HCT116 (cell line): ENCODE measurements around the gene BCAN. TPM values are rescaled to one million over a fixed set of nuclear protein-coding genes. Genes with fewer than 3 reads are reported as not detected.

Experiments
- ATAC-seq: fragments of 200-7000 bp; cut with Tn5 transposase; 2 replicates; pipeline ENCODE4 v1.9.1; 2020; ENCODE audit warnings: mild to moderate bottlenecking, moderate library complexity
- BruUV-seq: library from RNA; stranded (reverse); fragments of 400-500 nt; replicated peaks from 2 replicates; lab custom pipeline; 2021; lab: Mats Ljungman, UMichigan
- CTCF ChIA-PET: fragments of 300-600 bp; sonication (Branson Sonifier 250); formaldehyde crosslinking; loops from one replicate; lab custom pipeline; 2021; ENCODE audit warnings: antibody characterized with exemption; lab: Charles Lee
- POLR2A ChIA-PET: fragments of 300-600, 350-600 bp; sonication (Branson Sonifier 250); formaldehyde crosslinking; loops from one replicate; lab custom pipeline; 2021; ENCODE audit warnings: antibody characterized with exemption; lab: Charles Lee
- RAD21 ChIA-PET, 2 experiments: fragments of 300-600 bp; sonication (Branson Sonifier 250); formaldehyde crosslinking; loops; one replicate each; lab custom pipeline; 2023; ENCODE audit warnings: low total read pairs in 2 of 2; ENCODE audit not compliant: uncharacterized antibody in 2 of 2, unreplicated experiment in 2 of 2, low non-redundant PET in 1 of 2; lab: Charles Lee
- DNase-seq: peaks from one replicate; pipeline ENCODE4 v3.0.0-alpha.2; 2010; ENCODE audit warnings: low read depth, low spot score
- H2AFZ ChIP-seq: fragments of 200-600 bp; shearing (Covaris generic), sonication (generic); 2 replicates; pipeline ENCODE4 v1.6.1; 2017; ENCODE audit warnings: low read depth, mixed run types, mixed read lengths, antibody characterized with exemption, low read length; ENCODE audit not compliant: poor library complexity, severe bottlenecking
- H3K27ac ChIP-seq: 2 replicates; pipeline ENCODE4 v1.5.1; 2012; ENCODE audit warnings: low read depth, low read length
- H3K27me3 ChIP-seq: fragments of 200-600 bp; sonication (generic); 2 replicates; pipeline ENCODE4 v1.6.1; 2016; ENCODE audit warnings: mixed run types, low read length, mixed read lengths; ENCODE audit not compliant: insufficient read depth
- H3K36me3 ChIP-seq, 2 experiments: fragments of 200-500 bp in 1 of 2; fragments of 200-600 bp in 1 of 2; sonication (Bioruptor generic) in 1 of 2; sonication (generic) in 1 of 2; 2 replicates each; pipeline versions ENCODE4 v1.5.1 to v1.6.1; 2014 to 2016; ENCODE audit warnings: low read length in 2 of 2, inconsistent platforms in 1 of 2, mixed read lengths in 1 of 2, mixed run types in 1 of 2; ENCODE audit not compliant: insufficient read depth in 2 of 2, control insufficient read depth in 1 of 2
- H3K4me1 ChIP-seq, 2 experiments: fragments of 200-600 bp in 1 of 2; sonication (generic) in 1 of 2; 2 replicates each; pipeline versions ENCODE4 v1.5.1 to v1.6.1; 2012 to 2017; ENCODE audit warnings: low read length in 2 of 2, inconsistent platforms in 1 of 2, mild to moderate bottlenecking in 1 of 2, mixed read lengths in 1 of 2, mixed run types in 1 of 2, moderate library complexity in 1 of 2; ENCODE audit not compliant: insufficient read depth in 2 of 2, control insufficient read depth in 1 of 2
- H3K4me2 ChIP-seq: fragments of 200-600 bp; sonication (generic); 2 replicates; pipeline ENCODE4 v1.6.1; 2017; ENCODE audit warnings: mixed run types, low read length, mixed read lengths
- H3K4me3 ChIP-seq, 2 experiments: fragments of 200-600 bp in 1 of 2; sonication (generic) in 1 of 2; replicated peaks in 1 of 2; 2 replicates each; pipeline ENCODE4 v1.5.1; 2011 to 2016; ENCODE audit warnings: low read length in 2 of 2, control low read depth in 1 of 2, low read depth in 1 of 2, mild to moderate bottlenecking in 1 of 2, mixed read lengths in 1 of 2, mixed run types in 1 of 2
- H3K79me2 ChIP-seq: fragments of 200-600 bp; sonication (generic); 2 replicates; pipeline ENCODE4 v1.6.1; 2017; ENCODE audit warnings: mild to moderate bottlenecking, mixed run types, low read length, moderate library complexity, mixed read lengths; ENCODE audit not compliant: insufficient read depth
- H3K9ac ChIP-seq: fragments of 200-600 bp; sonication (generic); 2 replicates; pipeline ENCODE4 v1.6.1; 2016; ENCODE audit warnings: low read length, mixed read lengths
- H3K9me2 ChIP-seq: fragments of 200-600 bp; sonication (generic), shearing (Covaris generic); 2 replicates; pipeline ENCODE4 v1.6.1; 2017; ENCODE audit warnings: mixed run types, mild to moderate bottlenecking, moderate library complexity; ENCODE audit not compliant: insufficient read depth
- H3K9me3 ChIP-seq, 2 experiments: fragments of 200-500 bp in 1 of 2; fragments of 200-600 bp in 1 of 2; sonication (Bioruptor generic) in 1 of 2; sonication (generic) in 1 of 2; 2 replicates each; pipeline ENCODE4 v1.6.1; 2014 to 2017; ENCODE audit warnings: low read length in 2 of 2, mixed read lengths in 2 of 2, inconsistent platforms in 1 of 2, low read depth in 1 of 2, mild to moderate bottlenecking in 1 of 2, mixed run types in 1 of 2, moderate library complexity in 1 of 2; ENCODE audit not compliant: control insufficient read depth in 1 of 2, insufficient read depth in 1 of 2
- H4K20me1 ChIP-seq: fragments of 200-600 bp; sonication (generic), shearing (Covaris generic); 2 replicates; pipeline ENCODE4 v1.6.1; 2017; ENCODE audit warnings: mixed run types, mild to moderate bottlenecking, moderate library complexity; ENCODE audit not compliant: insufficient read depth
- ATF3 ChIP-seq: IDR thresholded peaks from 2 replicates; pipeline ENCODE4 v1.6.1; 2012
- CTCF ChIP-seq, 3 experiments: fragments of 200-600 bp in 1 of 3; sonication (generic) in 1 of 3; IDR thresholded peaks in 2 of 3; conservative IDR thresholded peaks in 1 of 3; 2 replicates each; pipeline ENCODE4 v1.5.1; 2012 to 2017; ENCODE audit warnings: low read depth in 2 of 3, low read length in 2 of 3, antibody characterized with exemption in 1 of 3, borderline replicate concordance in 1 of 3, control low read depth in 1 of 3, mild to moderate bottlenecking in 1 of 3, mixed read lengths in 1 of 3, mixed run types in 1 of 3, moderate library complexity in 1 of 3; ENCODE audit not compliant: insufficient read depth in 1 of 3
- EZH2 ChIP-seq: fragments of 200-600 bp; sonication (generic); IDR thresholded peaks from 2 replicates; pipeline ENCODE4 v1.6.1; 2017; ENCODE audit warnings: antibody characterized with exemption, mixed run types
- EZH2phosphoT487 ChIP-seq: fragments of 200-600 bp; IDR thresholded peaks from 2 replicates; pipeline ENCODE4 v1.6.1; 2018; ENCODE audit warnings: antibody characterized with exemption, borderline replicate concordance
- MAX ChIP-seq: IDR thresholded peaks from 2 replicates; pipeline ENCODE4 v1.6.1; 2012
- POLR2A ChIP-seq: IDR thresholded peaks from 2 replicates; pipeline ENCODE4 v1.7.0; 2011; ENCODE audit warnings: borderline replicate concordance; ENCODE audit not compliant: insufficient read depth, insufficient read length; ENCODE audit errors: extremely low read depth
- POLR2AphosphoS5 ChIP-seq: IDR thresholded peaks from 2 replicates; pipeline ENCODE4 v1.6.1; 2011; ENCODE audit warnings: mild to moderate bottlenecking, low read depth, low read length, moderate library complexity
- SIN3A ChIP-seq: IDR thresholded peaks from 2 replicates; pipeline ENCODE4 v1.6.1; 2012; ENCODE audit warnings: low read depth
- SP1 ChIP-seq: IDR thresholded peaks from 2 replicates; pipeline ENCODE4 v1.6.1; 2012; ENCODE audit warnings: low read depth
- TCF7L2 ChIP-seq: IDR thresholded peaks from 2 replicates; pipeline ENCODE4 v1.7.0; 2011; ENCODE audit warnings: borderline replicate concordance, inconsistent platforms; ENCODE audit not compliant: insufficient read depth, insufficient read length; ENCODE audit errors: extremely low read depth
- intact Hi-C: fragments of 100-400 bp; cut with micrococcal nuclease; formaldehyde crosslinking; loops from 2 replicates; pipeline ENCODE4 v1.10.0; 2022
- total RNA-seq: library from RNA; stranded (reverse); gene quantifications from one replicate; pipeline ENCODE4 v1.2.1, GENCODE V29; 2021; ENCODE audit not compliant: unreplicated experiment

The BCAN gene
- total RNA-seq, 1 experiment from 2014 or later, result not detected

- TF ChIP-seq MAX, result no peak
- TF ChIP-seq EZH2phosphoT487, result no peak
- TF ChIP-seq ATF3, result no peak
- no peak for TF ChIP-seq SIN3A
- TF ChIP-seq EZH2, result no peak
- no peak for TF ChIP-seq SP1
- no peak for TF ChIP-seq POLR2A
Measured at GRCh38 chr1:156598731-156599432, 43.0 kb upstream of the BCAN start (continued).

GRCh38 chr1:156599811-156600210 is 42.1 kb upstream of the BCAN start:
- H3K4me2 ChIP-seq, result peak overlapping the region; percentile 87
- ChIA-PET RAD21 (no interaction called here), CTCF (interaction anchor here (1.1 kb wide), 1 partner anchor 15 kb away, joined by 3 read pairs; no protein-coding TSS in a partner anchor), POLR2A (interaction anchor here (0.7 kb wide), 1 partner anchor 141 kb away, joined by 4 read pairs; the partner anchor contains the start of gene MRPL24)
- no peak overlapping the region for H2AFZ ChIP-seq
- no peaks in the 10 kb centered on the region for H3K9me2 ChIP-seq
- DNase-seq (no peak), ATAC-seq (peak; percentile 39)
- no peak for TF ChIP-seq MAX
- TF ChIP-seq POLR2AphosphoS5, result no peak
- TF ChIP-seq SP1, result no peak
- no peak for TF ChIP-seq TCF7L2
- peak in 2 of 3 experiments; percentile 37 to 39; a peak in 4 of 6 replicates for TF ChIP-seq CTCF (IDR thresholded peaks at IDR 0.05 in 2 of 3, conservative IDR thresholded peaks at IDR 0.05 in 1 of 3; ENCODE audit: borderline replicate concordance in 1 of 3, insufficient read depth in 1 of 3, low read depth in 2 of 3, low read length in 2 of 3)
- H3K27ac ChIP-seq, result peak overlapping the region; percentile 75; the same call in 1 of the 2 replicates
- H3K27me3 ChIP-seq, result no peaks in the 10 kb centered on the region
- H3K4me1 ChIP-seq, result peaks cover 11 to 29% of the 10 kb centered on the region in 2 experiments
- intact Hi-C loops, result no loop called here
- peak overlapping the region; percentile 70 to 88; a peak in 3 of 4 replicates for H3K4me3 ChIP-seq
- BruUV-seq, result no TSS peak
- H3K9ac ChIP-seq, result peak overlapping the region; percentile 97
- peaks cover 21 to 42% of the 10 kb centered on the region in 2 experiments; a peak in 3 of 4 replicates for H3K36me3 ChIP-seq
- no peaks in the 10 kb centered on the region for H3K9me3 ChIP-seq
- no peaks in the 10 kb centered on the region for H4K20me1 ChIP-seq
- peaks cover 58% of the 10 kb centered on the region for H3K79me2 ChIP-seq
